Measurements from ENCODE around the gene THTPA. TPM values are rescaled to one million over a fixed set of nuclear protein-coding genes. Genes with fewer than 3 reads are reported as not detected.
"Not testable (repeated sequence)": the region's sequence is repeated elsewhere in the genome, so short reads cannot be mapped to it uniquely, and the experiment has no call there.

The THTPA gene
- total RNA-seq, 3 donors from 2014 or later (not counting 1 experiment from before 2014, with no cell fraction given) = 16.5 to 19.3 (median 19.1) TPM

DNA sequence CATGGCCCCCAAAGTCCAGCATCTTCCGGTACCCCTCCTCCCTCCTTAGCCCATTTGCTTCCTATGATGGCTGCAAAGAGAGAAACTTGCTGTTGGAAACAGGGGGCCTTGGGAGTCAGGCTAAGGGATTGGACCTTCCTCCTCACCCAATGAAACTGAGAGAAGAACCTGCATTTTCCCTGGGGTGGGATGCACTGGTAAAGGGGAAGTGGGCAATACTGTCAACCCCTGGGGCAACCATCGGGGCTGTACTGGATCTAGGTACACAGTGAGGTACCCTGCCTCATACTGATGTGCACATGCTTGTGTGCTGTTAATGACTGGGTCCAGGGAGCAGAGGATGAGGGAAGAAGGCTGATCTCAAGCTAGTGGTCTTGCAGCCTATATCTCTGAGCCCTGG is 33.5 kb downstream of the THTPA start:
- TF ChIP-seq CTCF (IDR thresholded peaks at IDR 0.05) = no peak
- Mint-ChIP-seq H3K27ac (no peak overlapping the region), H3K4me1 (peaks cover 10% of the 10 kb centered on the region in 2 donors), H3K36me3 (no peaks in the 10 kb centered on the region), H3K9me3 (no peaks in the 10 kb centered on the region), H3K4me3 (no peak overlapping the region), H3K27me3 (ENCODE audit: low read depth in 2 of 2) (peaks cover 8 to 25% of the 10 kb centered on the region in 2 donors)
- 53% methylated on average over 2 of the region's 2 CpGs for WGBS (ENCODE audit: insufficient coverage)
- H3K9me3 ChIP-seq (ENCODE audit: control insufficient read depth, insufficient read depth, low read length) = no peaks in the 10 kb centered on the region
- no peak for DNase-seq
- no peaks in the 10 kb centered on the region for H3K27me3 ChIP-seq (ENCODE audit: control insufficient read depth, insufficient read depth, low read length)
- no peak overlapping the region for H3K4me3 ChIP-seq (ENCODE audit: low read length)
- ATAC-seq = no peak
- peaks cover 8% of the 10 kb centered on the region for H3K4me1 ChIP-seq (ENCODE audit: control insufficient read depth, insufficient read depth, low read length)
- intact Hi-C loops (cut with micrococcal nuclease) = loop anchor here (1.0 kb wide), 2 partner anchors 341 to 365 kb away; no protein-coding TSS in a partner anchor
- no peaks in the 10 kb centered on the region for H3K36me3 ChIP-seq (ENCODE audit: control insufficient read depth, insufficient read depth, low read length)
- no peak overlapping the region for H3K27ac ChIP-seq (ENCODE audit: low read length)

- no peak overlapping the region for H3K27ac Mint-ChIP-seq
- H3K4me3 ChIP-seq (ENCODE audit: low read length) = no peak overlapping the region
- 87% methylated on average over 3 of the region's 4 CpGs for WGBS (ENCODE audit: insufficient coverage)
- peaks cover 11 to 25% of the 10 kb centered on the region in 2 donors for H3K27me3 Mint-ChIP-seq (ENCODE audit: low read depth in 2 of 2)
- H3K4me3 Mint-ChIP-seq = no peak overlapping the region
- peaks cover 8% of the 10 kb centered on the region for H3K4me1 ChIP-seq (ENCODE audit: control insufficient read depth, insufficient read depth, low read length)
- TF ChIP-seq CTCF (IDR thresholded peaks at IDR 0.05) = no peak
- H3K9me3 ChIP-seq (ENCODE audit: control insufficient read depth, insufficient read depth, low read length) = no peaks in the 10 kb centered on the region
- no peaks in the 10 kb centered on the region for H3K9me3 Mint-ChIP-seq
- no peaks in the 10 kb centered on the region for H3K36me3 Mint-ChIP-seq
- no peaks in the 10 kb centered on the region for H3K36me3 ChIP-seq (ENCODE audit: control insufficient read depth, insufficient read depth, low read length)
- no peak overlapping the region for H3K27ac ChIP-seq (ENCODE audit: low read length)
- intact Hi-C loops (cut with micrococcal nuclease) = no loop called here
- H3K27me3 ChIP-seq (ENCODE audit: control insufficient read depth, insufficient read depth, low read length) = no peaks in the 10 kb centered on the region
- H3K4me1 Mint-ChIP-seq = peaks cover 10% of the 10 kb centered on the region in 2 donors
- no peak for ATAC-seq
- no peak for DNase-seq
Measured at GRCh38 chr14:23590198-23590597, 34.1 kb downstream of the THTPA start.

GRCh38 chr14:23594191-23594590 is 38.1 kb downstream of the THTPA start:
- intact Hi-C loops (cut with micrococcal nuclease); H3K4me1 ChIP-seq (ENCODE audit: control insufficient read depth, insufficient read depth, low read length); H3K9me3 ChIP-seq (ENCODE audit: control insufficient read depth, insufficient read depth, low read length); H3K4me3 ChIP-seq (ENCODE audit: low read length); H3K27ac Mint-ChIP-seq; H3K27ac ChIP-seq (ENCODE audit: low read length); H3K4me3 Mint-ChIP-seq; ATAC-seq; H3K27me3 ChIP-seq (ENCODE audit: control insufficient read depth, insufficient read depth, low read length); H3K36me3 ChIP-seq (ENCODE audit: control insufficient read depth, insufficient read depth, low read length); DNase-seq; H3K36me3 Mint-ChIP-seq; H3K9me3 Mint-ChIP-seq; H3K4me1 Mint-ChIP-seq: not testable (repeated sequence)
- H3K27me3 Mint-ChIP-seq (ENCODE audit: low read depth in 2 of 2) = peaks cover 0 to 12% of the 10 kb centered on the region in 2 donors
- 85% methylated on average over 3 of the region's 3 CpGs for WGBS (ENCODE audit: insufficient coverage)

DNA sequence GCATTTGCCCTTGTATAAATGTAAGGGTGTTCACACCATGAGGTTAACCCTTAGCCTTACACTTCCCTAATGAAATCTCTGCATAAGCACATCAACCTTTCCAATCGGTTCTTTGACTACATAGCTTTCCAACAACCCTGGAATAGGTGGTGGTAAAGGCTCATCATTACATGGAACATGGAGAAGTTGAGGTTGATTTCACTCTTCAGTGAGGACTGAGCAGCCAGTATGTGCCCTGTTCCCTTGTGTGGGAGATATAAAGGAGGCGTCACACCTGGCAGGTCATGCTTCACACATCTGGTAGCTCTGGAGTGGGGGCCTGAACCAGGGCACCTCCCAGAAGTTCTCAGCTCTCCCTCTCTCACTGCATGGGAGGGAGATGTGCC is 44.2 kb downstream of the THTPA start:
- Mint-ChIP-seq H3K36me3 (no peaks in the 10 kb centered on the region), H3K4me3 (no peak overlapping the region), H3K9me3 (no peaks in the 10 kb centered on the region), H3K27me3 (ENCODE audit: low read depth in 2 of 2) (peaks cover 0 to 8% of the 10 kb centered on the region in 2 donors), H3K4me1 (no peaks in the 10 kb centered on the region), H3K27ac (no peak overlapping the region)
- no peaks in the 10 kb centered on the region for H3K9me3 ChIP-seq (ENCODE audit: control insufficient read depth, insufficient read depth, low read length)
- no peaks in the 10 kb centered on the region for H3K36me3 ChIP-seq (ENCODE audit: control insufficient read depth, insufficient read depth, low read length)
- no peak overlapping the region for H3K27ac ChIP-seq (ENCODE audit: low read length)
- ATAC-seq = no peak
- no peak for TF ChIP-seq CTCF (IDR thresholded peaks at IDR 0.05)
- DNase-seq = no peak
- no peaks in the 10 kb centered on the region for H3K27me3 ChIP-seq (ENCODE audit: control insufficient read depth, insufficient read depth, low read length)
- intact Hi-C loops (cut with micrococcal nuclease) = no loop called here
- H3K4me3 ChIP-seq (ENCODE audit: low read length) = no peak overlapping the region
- 89% methylated on average over 1 of the region's 2 CpGs for WGBS (ENCODE audit: insufficient coverage)
- H3K4me1 ChIP-seq (ENCODE audit: control insufficient read depth, insufficient read depth, low read length) = no peaks in the 10 kb centered on the region

Data from natural killer cell (primary cell).